GM21529 (cell line): Measurements from ENCODE around the gene EVA1A.

ENCODE experiments used
- ATAC-seq: cut with Tn5 transposase; IDR thresholded peaks from one replicate; pipeline ENCODE4 v1.9.1; 2021; ENCODE audit not compliant: unreplicated experiment

Gene EVA1A

GRCh38 chr2:75456111-75456510 lies 104.6 kb downstream of the EVA1A start:
- ATAC-seq: no peak

GRCh38 chr2:75454241-75454620 lies 106.5 kb downstream of the EVA1A start:
- no peak for ATAC-seq

- ATAC-seq: no peak
Observed at GRCh38 chr2:75453384-75454240, 107.1 kb downstream of the EVA1A start.

- no peak for ATAC-seq
Observed at GRCh38 chr2:75450068-75450467, 110.7 kb downstream of the EVA1A start.

GRCh38 chr2:75447176-75447575 lies 113.6 kb downstream of the EVA1A start:
- no peak for ATAC-seq
